Measurements from ENCODE around the gene FAM53A.
"Not testable (repeated sequence)": the region's sequence is repeated elsewhere in the genome, so short reads cannot be mapped to it uniquely, and the experiment has no call there.

Gene FAM53A

DNA sequence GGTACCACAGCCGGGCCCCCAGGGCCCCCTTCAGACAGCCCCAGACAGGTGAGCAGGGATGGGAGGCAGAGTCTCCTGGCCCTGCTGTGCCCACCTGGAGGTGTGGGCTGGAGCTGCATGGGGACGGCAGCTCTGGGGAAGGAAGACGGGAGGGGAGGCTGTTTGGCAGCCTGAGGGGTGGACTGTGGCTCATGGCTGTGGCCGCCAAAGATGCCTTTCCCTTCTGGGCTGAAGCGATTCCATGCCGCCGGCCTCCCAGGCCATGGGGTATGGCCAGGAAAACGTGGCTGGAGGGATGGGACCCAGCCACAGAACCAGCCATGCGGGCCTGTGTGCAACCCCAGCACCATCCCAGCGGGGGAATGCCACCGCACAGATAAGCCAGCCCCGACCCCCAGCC, 65.7 kb downstream of the FAM53A start:
- DNase-seq, result no peak

GRCh38 chr4:1616557-1616930, 67.6 kb downstream of the FAM53A start:
- no peak for DNase-seq

GRCh38 chr4:1615786-1616556, 68.1 kb downstream of the FAM53A start:
- DNase-seq, result no peak

GRCh38 chr4:1614854-1615595, 69.1 kb downstream of the FAM53A start:
- no peak for DNase-seq

GRCh38 chr4:1614502-1614853, 69.6 kb downstream of the FAM53A start:
- DNase-seq, result no peak

DNA sequence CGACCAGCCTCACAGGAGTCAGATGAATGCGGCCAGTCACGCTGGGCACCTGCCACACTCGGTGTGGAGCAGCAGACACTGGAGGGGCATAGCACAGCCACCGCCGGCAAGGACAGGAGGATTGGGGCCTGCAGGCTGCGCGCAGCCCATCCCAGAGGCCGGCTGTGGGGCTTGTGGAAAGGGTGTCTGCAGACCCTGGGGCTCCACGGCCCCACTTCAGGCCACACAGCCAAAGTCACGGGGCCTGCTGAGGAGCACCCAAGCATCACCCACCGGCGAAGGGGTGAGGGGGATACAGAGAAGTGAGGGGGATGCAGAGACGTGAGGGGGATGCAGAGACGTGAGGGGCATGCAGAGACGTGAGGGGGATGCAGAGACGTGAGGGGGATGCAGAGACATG, 70.1 kb downstream of the FAM53A start:
- DNase-seq, result no peak

DNA sequence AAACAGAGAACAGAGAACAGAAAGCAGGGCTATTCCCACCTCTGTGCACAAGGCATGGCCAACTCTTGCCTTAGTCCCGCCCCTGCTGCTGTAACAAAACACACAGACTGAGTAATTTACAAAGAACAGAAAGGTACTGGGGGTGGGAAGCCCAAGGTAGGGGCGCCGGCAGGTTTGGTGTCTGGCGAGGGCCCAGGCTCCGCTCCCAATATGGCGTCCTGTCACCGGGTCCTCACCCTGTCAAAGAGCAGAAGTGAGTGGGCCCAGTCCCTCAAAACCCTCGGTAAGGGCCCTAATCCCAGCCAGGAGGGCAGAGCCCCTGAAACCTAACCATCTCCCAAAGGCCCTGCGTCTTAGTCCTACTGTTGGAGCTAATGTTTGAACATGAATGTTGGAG, 71.0 kb downstream of the FAM53A start:
- DNase-seq, result no peak

GRCh38 chr4:1612278-1613098, 71.6 kb downstream of the FAM53A start:
- no peak for DNase-seq

DNA sequence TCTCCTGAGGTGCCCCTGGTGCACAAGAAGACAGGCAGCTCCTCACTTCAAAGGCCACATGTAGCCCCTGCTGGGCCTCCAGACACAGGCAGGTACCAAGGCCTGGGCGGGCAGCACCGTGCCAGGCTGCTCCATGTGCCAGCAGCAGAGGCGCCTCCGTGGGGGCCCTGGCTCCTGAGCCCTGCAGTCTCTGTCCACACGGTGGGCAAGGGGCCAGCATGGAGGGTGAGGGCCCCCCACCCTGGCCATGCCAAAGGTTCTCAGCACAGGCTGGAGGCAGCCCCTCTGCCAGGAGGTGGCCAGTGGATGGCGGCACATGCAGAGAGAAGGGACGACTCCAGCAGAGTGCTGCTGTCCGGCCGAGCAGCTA, 72.6 kb downstream of the FAM53A start:
- no peak for DNase-seq

DNA sequence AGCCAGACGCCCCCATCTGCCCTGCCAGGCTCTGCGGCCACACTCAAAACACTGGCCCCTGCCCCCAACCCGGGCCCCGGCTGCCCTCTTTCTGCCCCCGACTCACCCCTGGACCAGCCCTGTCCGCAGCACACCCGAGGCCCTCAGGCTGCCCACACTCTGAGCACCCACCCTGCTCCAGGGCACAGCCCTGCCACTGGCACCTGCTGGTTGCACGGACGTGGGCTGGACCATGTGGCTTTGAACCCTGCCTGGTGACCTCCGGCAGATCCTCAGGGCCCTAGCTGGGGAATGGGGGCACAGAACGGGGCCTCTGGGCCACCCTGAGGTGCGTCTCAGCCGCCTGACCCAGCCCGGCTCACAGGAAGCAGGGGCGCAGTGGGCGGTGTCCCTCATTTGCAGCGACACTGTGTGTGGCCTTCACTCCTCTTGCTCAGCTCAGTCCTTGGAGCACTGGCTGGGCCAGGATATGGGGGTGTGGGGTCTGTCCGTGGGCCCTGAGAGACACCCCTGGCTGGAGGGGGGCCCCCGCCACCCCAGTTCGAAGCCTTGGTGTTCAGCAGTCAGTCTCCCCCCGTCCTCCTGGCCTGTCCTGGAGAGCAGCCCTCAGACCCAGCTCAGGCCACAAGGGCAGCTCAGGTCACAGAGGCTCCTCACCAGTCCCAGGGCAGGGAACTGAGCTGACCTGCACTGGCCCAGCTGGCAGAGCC, 73.2 kb downstream of the FAM53A start:
- no peak for DNase-seq

- no peak for DNase-seq
Measured at GRCh38 chr4:1609901-1610790, 74.0 kb downstream of the FAM53A start.

- DNase-seq, result no peak
Measured at GRCh38 chr4:1608821-1609500, 75.2 kb downstream of the FAM53A start.

GRCh38 chr4:1608196-1608820, 75.8 kb downstream of the FAM53A start:
- no peak for DNase-seq

DNA sequence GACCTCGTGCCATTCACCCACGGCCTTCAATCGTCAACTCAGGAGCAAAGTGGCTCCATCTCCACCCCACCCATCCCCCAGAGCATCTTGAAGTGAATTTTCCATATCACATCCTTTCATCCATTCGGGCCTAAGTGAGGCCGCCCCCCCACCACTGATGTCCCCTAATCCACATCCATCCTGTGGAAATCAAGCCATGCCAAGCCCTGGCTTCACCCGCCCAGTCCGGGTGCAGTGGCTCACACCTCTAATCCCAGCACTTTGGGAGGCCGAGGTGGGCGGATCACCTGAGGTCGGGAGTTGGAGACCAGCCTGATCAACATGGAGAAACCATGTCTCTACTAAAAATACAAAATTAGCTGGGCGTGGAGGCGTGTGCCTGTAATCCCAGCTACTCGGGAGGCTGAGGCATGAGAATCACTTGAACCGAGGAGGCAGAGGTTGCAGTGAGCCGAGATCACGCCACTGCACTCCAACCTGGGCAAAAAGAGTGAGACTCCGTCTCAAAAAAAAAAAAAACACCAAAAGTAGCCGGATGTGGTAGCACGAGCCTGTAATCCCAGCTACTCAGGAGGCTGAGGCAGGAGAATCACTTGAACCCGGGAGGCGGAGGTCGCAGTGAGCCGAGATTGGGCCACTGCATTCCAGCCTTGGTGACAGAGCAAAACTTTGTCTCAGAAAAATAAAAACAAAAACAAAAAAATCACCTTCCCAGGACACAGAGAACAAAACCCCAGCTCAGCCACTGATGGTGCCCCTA, 76.5 kb downstream of the FAM53A start:
- not testable (repeated sequence) for DNase-seq

- no peak for DNase-seq
Measured at GRCh38 chr4:1604706-1605205, 79.4 kb downstream of the FAM53A start.

- no peak for DNase-seq
Measured at GRCh38 chr4:1604181-1604705, 79.9 kb downstream of the FAM53A start.

GRCh38 chr4:1603413-1604135, 80.5 kb downstream of the FAM53A start:
- no peak for DNase-seq

DNA sequence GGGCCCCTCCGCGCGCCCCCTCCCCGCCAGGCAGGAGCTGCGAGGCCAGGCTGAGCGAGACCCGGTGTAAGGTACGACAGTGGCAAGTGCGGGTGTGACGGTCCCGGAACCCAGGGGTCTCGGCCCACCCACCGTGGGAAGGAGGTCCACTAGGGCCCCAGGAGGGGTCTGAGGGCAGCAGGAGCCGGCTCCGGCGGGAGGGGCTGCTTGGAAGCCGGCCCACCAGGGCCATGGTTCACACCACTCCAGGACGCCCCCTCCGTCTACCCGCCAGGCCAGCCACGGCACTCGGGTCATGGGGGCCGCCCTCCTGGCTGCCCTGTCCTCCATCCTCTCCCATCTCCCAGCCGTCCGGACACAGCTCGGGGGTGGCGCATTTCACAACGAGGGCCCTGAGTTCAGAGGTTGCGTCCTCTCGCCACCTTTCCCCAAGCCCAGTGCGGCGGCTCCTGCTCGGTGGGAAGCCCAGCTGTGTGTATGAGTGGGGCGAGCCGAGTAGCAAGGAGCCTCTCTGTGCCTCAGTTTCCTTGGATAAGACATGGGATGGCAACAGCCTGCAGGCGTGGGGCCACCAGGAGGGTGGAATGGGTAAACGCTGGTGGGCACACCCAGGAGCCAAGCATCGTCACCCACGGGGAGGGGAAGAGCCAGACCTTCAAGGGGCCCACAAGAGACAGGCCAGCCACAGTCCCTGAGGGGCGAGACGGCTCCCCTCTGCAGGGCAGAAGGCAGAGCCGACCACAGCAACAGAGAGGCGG, 81.3 kb downstream of the FAM53A start:
- no peak for DNase-seq

All from NCI-H1048 (cell line).